HG03378 (cell line): Measurements from ENCODE around the gene ARG2.

Source experiments
- ATAC-seq: cut with Tn5 transposase; IDR thresholded peaks from one replicate; pipeline ENCODE4 v1.9.1; 2021; ENCODE audit warnings: mild to moderate bottlenecking, moderate library complexity; ENCODE audit not compliant: unreplicated experiment

ARG2 gene

DNA sequence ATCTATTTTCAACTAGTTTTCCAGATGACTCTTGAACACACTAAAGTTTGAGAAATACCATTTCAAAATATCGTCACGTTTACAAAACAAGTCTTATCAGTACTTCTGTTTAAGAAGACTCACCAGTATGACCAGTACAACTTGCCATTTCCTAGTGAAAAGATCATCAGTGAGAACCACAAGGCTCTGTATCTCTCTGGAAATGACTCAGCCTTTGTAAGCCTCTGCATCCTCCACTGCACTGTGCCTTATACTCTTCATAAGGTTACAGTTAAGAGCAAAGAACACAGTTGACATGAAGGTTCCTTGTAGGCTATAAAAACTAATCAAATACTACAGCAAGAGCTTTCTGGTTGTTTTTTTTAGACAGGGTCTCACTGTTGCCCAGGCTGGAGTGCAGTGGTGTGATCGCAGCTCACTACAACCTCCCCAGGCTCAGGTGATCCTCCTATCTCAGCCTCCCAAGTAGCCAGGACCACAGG, 60.4 kb downstream of the ARG2 start:
- ATAC-seq = peak; percentile 93

DNA sequence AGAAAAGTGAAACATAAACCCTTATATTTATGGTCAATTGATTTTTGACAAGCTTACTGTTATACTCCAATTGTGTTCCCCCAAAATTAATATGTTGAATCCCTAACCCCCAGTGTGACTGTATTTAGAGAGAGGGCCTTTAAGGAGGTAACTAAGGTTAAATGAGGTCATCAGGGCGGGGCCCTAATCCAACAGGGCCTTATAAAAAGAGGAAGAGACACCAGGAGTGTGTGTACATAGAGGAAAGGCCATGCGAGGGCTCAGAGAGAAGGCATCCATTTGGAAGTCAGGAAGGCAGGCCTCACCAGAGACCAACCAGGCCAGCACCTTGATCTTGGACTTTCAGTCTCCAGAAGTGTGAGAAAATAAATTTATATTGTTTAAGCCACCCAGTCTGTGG, 61.2 kb downstream of the ARG2 start:
- ATAC-seq = no peak

DNA sequence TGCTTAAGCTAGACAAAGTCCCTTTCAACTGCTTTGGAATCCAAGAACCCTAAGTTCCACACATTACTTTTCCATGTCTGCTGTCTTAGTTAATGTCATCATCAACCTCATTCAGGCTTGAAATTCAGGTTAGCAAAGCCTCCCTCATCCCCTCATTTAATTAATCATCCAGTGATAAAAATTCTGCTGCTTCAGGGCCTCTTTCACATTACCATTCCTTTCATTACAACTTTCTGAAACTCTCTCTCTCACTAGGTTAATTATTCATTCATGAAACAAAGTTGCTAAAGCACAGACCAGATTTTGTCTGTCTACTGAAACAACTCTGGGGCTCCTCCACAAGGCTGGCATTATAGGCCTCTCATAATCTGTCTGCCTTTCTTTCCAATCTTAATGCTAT, 64.1 kb downstream of the ARG2 start:
- ATAC-seq = no peak

DNA sequence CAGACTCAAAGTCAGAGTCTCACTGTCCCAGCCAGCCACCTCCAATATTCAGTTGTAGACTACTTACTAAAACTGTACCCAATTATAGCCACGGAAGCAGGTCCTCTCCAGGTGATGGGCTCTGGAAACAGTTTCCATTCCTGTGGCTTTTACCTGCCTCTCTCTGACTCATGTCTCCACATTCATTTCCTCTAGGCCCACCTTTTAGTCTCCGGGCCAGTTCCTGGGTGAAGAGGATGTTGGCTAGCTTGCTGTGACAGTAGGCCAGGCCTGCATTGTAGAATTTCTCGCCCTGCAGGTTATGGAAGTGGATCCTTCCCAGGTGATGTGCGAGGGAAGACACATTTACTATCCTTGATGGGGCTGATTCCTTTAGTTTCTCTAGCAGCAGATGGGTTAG, 70.3 kb downstream of the ARG2 start:
- ATAC-seq = no peak

DNA sequence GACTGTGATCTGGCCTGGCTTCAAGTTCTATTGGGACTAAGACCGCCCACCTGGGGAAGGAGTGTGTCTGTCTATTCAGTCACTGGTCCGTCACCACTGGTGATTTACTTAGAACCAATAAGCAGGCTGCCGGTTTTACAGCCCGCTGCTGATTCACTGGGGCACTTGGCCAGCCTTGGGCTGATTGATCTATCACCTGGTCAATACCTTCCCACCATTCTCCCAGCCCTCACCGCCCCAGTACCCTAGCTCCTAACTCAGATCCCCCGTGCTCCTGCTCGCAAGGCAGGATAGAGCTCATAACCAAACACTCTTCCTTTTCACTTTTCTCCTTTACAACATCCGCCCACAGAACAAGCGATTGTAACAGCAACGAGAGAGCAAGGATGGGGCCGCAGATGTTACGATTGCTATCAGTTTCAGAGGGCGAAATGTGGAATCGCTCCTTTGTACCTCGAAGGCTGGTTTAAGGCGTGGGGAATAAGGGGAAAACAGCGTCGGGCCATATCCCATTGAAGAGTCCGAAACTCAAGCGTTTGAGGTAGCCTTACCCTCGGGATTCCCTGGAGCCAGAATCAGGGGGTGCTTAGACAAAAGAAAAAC, 75.2 kb downstream of the ARG2 start:
- peak; percentile 85 for ATAC-seq

DNA sequence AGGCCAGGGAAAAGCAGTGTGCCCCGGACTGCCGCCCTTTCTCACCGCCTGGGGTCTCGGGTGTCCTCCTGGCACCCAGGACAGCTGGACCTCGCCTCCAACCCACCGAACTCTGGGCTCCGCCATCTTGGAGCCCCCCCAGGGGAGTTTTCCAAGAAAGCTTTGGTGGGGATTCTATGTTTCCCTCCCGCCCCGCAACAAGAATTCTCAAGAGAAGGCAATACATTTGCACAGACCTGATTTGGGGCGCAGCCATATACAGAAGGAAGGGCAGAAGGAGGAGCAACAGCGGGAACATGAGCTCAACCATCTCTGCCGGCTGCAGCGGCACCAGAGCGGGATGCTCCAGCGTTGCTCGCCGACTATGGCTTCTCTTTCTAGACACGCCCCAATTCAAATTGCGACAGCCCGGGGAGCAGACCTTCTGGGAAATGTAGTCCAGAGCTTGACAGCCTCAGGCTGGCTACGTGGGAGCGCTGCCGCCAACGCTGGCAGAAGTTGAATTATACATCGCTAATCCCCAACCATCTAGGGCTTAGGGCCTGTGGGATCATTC, 75.8 kb downstream of the ARG2 start, which contains the start of gene RDH11:
RDH11 (minus strand) TSS at position 371 of the 556 bp plus-strand sequence; CDS start at position 310, 61 bp downstream.
- ATAC-seq = peak; percentile 85

DNA sequence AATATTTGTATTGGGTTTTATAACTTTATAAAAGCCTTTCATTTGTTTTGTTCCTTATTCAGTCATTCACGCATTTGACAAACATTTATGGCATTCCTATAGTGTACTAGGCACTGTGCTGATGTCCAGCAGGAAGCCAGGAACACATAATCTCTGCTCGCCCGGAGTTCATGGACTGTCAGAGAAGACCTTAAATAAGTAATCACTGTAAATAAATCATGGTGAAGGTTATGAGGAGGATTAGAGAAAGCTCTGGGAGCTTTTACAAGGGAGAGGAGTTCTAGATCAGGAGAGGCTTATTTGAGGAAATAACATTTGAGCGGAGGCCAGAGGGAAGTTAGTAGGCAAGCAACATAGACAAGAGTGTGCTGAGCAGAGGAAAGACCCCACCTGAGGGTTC, 77.3 kb downstream of the ARG2 start:
- ATAC-seq = no peak

DNA sequence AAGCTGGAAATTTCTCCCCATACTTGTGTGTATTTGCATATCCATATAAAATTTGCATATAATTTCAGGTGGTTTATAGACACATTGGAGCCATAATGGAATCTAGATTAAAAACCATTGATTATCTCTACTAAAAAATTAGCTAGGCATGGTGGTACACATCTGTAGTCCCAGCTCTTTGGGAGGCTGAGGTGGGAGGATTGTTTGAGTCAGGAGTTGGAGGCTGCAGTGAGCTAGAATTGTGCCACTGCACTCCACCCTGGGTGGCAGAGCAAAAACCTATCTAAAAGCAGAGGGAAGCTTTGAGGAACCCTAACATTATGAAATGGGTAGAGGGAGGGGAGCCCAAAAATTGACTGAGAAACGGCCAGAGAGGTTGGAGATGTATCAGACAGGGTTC, 78.5 kb downstream of the ARG2 start:
- ATAC-seq = no peak
